Fibroblast of villous mesenchyme (primary cell): ENCODE data around the gene ITGA5. TPM values are rescaled to one million over a fixed set of nuclear protein-coding genes. Genes with fewer than 3 reads are reported as not detected.

Experiments used
- DNase-seq: peaks from one replicate; pipeline ENCODE4 v3.0.0-alpha.2; 2010; ENCODE audit warnings: low read depth
- H3K4me3 ChIP-seq: 2 replicates; pipeline ENCODE4 v1.5.1; 2011; ENCODE audit warnings: low read depth, mild to moderate bottlenecking, low read length
- CTCF ChIP-seq: IDR thresholded peaks from 2 replicates; pipeline ENCODE4 v1.5.1; 2012; ENCODE audit warnings: low read depth, mild to moderate bottlenecking, low read length; ENCODE audit not compliant: insufficient read depth
- total RNA-seq: library from RNA; depleted of rRNA; stranded (reverse); fragments of >200 nt; gene quantifications from 2 replicates; pipeline ENCODE4 v1.2.3, GENCODE V29; 2012

The ITGA5 gene
- total RNA-seq, result 431 and 438 TPM in 2 replicates

GRCh38 chr12:54419088-54419887 lies at the start of gene ITGA5:
Gene ITGA5 (minus strand): TSS chr12:54419266. CDS start chr12:54419198, 68 bp downstream.
- peak within 1 kb of the TSS; percentile 94 for H3K4me3 ChIP-seq
- peak; percentile 81 for DNase-seq
- no peak for TF ChIP-seq CTCF

- DNase-seq, result no peak
- TF ChIP-seq CTCF, result no peak
Measured at GRCh38 chr12:54465857-54466523, 46.9 kb upstream of the ITGA5 start.

GRCh38 chr12:54463484-54463883 lies 44.4 kb upstream of the ITGA5 start:
- DNase-seq, result no peak
- TF ChIP-seq CTCF, result no peak
- H3K4me3 ChIP-seq, result no peak overlapping the region

More at GRCh38 chr12:54465857-54466523, 46.9 kb upstream of the ITGA5 start:
- no peak overlapping the region for H3K4me3 ChIP-seq

GRCh38 chr12:54463034-54463433 lies 44.0 kb upstream of the ITGA5 start:
- DNase-seq, result peak; percentile 78

GRCh38 chr12:54460317-54460923 lies 41.4 kb upstream of the ITGA5 start:
- TF ChIP-seq CTCF, result no peak
- H3K4me3 ChIP-seq, result no peak overlapping the region
- no peak for DNase-seq

More at GRCh38 chr12:54463034-54463433, 44.0 kb upstream of the ITGA5 start:
- no peak for TF ChIP-seq CTCF
- no peak overlapping the region for H3K4me3 ChIP-seq

GRCh38 chr12:54459355-54459754 lies 40.3 kb upstream of the ITGA5 start:
- peak; percentile 8 for DNase-seq
- no peak overlapping the region for H3K4me3 ChIP-seq
- TF ChIP-seq CTCF, result no peak
